Measurements from ENCODE around the gene PTPN3.

DNA sequence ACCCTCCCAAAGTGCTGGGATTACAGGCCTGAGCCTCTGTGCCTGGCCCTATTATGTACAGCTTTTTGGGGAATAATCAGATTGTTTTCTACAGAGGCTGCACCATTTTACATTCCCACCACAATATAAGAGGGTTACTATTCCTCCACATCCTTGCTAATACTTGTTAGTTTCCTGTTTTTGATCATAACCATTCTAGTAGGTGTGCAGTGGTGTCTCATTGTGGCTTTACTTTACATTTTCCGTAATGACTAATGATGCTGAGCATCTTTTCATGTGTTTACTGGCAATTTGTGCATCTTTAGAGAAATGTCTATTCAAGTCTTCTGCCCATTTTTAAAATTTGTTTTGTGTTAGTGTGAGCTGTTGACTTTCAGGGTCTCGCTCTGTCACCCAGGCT lies 18.3 kb downstream of the PTPN3 start:
- TF ChIP-seq CTCF (IDR thresholded peaks at IDR 0.05; ENCODE audit: low read depth, low read length, missing input control) (no peak), TAF1 (conservative IDR thresholded peaks at IDR 0.05) (no peak)
